HG03060 (cell line): ENCODE data around the gene PAPLN.
"Not testable (repeated sequence)": the region's sequence is repeated elsewhere in the genome, so short reads cannot be mapped to it uniquely, and the experiment has no call there.

ENCODE experiments used
- ATAC-seq: cut with Tn5 transposase; IDR thresholded peaks from one replicate; pipeline ENCODE4 v1.9.1; 2021; ENCODE audit warnings: low read depth, moderate number of reproducible peaks; ENCODE audit not compliant: unreplicated experiment

PAPLN gene

DNA sequence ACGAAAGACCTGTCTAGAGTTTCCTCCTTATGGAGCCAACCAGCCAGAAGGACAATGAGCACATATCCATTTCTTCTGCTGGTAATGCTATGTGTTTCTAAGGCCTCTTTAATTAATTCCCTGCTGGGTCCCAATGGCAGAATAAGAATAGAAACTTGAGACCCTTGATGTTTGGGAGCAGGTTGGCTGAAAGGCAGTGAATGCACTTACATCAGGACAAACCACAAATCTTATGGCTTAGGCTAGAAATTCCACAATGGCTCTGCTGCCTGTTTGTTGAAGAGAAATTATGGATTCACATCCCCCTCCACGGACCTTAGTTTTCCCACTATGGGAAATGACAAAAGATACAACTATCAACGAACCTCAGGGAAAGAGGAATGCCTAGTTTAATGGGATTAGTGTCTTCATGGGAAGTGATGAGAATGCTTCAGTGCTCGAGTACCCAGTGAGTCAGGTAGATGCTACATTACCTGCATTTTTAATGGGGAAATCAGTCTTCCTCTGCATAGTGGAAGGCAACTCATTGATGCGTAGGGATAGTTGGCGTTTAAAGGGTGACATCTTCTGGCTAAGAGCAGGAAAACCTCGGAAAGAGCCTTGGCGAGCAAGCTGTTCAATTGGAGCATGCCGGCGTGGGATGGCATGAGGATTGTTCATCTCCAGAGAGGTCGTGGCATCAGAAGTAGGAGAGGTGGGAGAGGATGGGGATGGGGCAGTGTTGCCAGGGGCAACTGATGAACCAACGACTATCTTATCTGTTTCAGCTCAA, 46.5 kb downstream of the PAPLN start:
- no peak for ATAC-seq

DNA sequence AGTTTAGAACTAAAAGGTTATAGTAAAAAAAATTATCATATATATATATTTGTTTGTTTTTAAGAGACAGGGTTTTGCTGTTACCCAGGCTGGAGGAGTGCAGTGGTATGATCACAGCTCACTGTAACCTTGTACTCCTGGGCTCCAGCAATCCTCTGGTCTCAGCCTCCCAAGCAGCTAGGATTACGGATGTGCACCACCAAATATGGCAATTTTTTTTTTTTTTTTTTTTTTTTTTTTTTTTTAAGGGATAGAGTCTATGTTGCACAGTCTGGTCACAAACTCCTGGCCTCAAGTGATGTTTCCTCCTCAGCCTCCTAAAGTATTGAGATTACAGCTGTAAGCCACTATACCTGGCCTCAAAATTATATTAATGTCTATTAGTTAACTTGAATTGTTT, 48.7 kb downstream of the PAPLN start:
- no peak for ATAC-seq

GRCh38 chr14:73286598-73286997, 49.3 kb downstream of the PAPLN start:
- no peak for ATAC-seq

DNA sequence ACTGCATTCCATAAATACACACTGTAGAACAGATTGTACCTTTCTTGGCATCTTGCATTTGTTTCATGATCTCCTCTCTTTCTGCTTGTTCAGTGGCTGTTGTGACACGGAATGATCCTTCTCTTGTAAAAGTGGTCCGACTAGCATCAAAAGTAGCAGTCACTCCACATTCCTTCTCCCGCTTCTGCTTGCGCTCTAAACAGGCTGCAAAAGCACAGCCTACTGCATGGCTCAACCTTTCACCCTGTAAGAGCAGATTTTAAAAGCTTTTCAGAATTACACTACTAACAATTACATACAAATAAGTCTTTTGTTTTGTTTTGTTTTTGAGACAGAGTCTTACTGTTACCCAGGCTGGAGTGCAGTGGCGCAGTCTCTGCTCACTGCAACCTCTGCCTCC, 49.8 kb downstream of the PAPLN start:
- ATAC-seq = no peak

DNA sequence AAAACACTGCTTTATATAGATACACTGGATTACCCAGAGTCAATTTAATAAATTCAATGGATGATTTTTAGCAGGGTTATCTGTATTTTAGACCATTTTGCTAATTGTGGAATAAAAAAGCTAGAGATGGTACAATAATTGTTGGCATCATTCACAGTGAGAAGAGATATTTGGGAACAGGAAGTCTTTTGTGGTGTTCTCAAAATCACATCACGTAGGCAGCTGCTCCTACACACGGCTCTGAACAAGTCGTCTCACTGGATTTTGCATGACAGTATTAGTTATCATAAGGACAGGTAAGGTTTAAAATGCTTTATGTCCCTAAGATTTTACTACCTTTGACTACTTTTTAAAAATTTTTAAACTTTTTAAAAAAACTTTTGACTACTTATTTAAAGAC, 52.0 kb downstream of the PAPLN start:
- ATAC-seq = no peak

- ATAC-seq = no peak
Observed at GRCh38 chr14:73289729-73290128, 52.4 kb downstream of the PAPLN start.

DNA sequence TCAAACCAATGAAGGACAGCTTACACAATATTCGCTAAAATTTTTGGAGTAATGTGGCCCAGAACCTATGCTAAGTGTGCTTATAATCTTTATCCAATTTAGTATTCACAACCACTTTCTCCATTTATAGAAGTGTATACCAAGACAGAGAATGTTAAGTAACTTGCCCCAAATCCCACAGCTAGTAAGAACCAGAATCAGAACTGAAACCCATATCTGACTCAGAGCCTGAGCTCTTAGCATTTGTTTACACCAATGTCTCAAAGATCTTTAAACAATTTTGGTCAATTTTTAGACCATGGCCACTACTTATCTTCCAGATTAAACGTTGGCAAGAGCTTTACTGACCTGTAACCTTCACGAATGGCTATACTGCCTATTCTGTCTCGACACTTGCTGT, 53.0 kb downstream of the PAPLN start:
- ATAC-seq = peak; percentile 56

DNA sequence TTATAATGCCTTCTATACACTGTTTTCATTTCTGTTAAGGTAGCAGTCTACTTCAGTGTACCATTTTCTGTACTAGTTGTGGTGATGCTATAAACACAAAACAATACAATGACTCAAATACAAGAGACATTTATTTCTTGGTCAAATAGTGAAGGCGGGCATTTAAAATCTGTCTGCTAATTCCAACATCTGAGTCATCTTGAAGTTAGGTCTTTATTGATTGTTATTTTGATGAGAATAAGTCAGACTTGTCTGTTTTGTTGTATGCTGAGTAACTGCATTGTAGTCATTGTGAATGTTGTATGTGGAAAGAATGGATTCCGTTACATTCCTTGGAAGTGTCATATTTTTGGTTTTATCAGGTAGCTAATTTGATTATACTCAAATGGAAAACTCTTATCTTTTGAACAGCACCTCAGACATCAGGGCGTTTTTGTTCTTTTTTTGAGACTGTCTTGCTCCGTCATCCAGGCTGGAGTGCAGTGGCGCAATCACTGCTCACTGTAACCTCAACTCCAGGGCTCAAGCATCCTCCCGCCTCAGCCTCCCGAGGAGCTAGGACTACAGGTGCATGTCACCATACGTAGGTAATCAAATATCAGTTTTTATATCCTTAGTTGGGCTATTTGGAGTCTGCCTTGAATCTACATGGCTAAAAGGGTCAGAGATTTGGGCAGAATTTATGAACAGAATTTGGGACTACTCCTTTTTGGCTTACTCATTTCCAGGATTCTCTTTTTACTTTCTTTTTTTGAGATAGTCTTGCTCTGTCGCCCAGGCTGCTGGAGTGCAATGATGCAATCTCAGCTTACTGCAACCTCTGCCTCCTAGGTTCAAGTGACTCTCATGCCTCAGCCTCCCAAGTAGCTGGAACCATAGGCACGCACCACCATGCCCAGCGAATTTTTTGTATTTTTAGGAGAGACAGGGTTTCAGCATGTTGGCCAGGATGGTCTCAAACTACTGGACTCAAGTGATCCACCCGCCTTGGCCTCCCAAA, 56.8 kb downstream of the PAPLN start:
- no peak for ATAC-seq

GRCh38 chr14:73295198-73295796, 58.0 kb downstream of the PAPLN start:
- ATAC-seq = no peak

DNA sequence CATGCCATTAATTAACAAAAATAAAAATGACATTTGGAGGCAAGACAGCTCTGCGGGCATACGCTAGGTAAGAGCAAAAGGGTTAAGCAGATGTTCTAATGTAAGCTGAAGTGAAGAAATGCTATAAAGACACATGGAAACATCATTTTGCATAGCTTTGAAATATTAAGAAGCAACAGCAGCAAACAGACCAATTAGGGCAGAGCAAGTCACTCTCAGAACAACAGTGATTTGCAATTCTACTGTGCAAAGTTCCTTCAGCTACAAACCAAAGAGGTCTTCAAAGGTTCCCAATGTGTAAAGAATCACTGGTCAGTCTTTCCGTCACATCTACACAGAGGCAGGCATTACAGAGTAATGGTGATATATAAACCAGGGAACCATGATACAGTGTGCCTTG, 68.2 kb downstream of the PAPLN start:
- no peak for ATAC-seq

DNA sequence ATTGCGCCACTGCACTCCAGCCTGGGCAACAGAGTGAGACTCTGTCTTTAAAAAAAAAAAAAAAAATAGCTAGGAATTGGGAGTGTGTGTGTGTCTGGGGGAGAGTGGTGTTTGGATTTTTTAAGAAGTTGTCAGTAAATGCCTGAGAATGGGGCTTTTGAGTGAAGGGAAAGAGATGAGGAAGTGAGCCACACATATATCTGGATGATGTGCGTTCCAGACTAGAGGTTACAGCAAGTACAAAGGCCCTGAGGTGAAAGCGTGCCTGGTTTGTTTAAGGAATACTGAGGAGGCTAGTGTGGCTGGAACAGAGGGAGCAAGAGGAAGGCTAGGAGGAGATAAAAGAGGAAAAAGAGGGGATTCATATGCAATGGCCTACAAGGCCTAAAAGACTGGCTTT, 70.0 kb downstream of the PAPLN start:
- ATAC-seq = no peak

DNA sequence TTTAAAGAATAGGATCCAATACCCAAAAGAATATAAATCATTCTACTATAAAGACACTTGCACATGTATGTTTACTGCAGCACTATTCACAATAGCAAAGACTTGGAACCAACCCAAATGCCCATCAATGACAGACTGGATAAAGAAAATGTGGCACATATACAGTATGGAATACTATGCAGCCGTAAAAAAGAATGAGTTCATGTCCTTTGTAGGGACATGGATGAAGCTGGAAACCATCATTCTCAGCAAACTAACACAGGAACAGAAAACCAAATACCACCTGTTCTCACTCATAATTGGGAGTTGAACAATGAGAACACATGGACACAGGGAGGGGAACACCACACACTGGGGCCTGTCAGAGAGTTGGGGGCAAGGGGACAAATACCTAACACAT, 71.9 kb downstream of the PAPLN start:
- not testable (repeated sequence) for ATAC-seq

DNA sequence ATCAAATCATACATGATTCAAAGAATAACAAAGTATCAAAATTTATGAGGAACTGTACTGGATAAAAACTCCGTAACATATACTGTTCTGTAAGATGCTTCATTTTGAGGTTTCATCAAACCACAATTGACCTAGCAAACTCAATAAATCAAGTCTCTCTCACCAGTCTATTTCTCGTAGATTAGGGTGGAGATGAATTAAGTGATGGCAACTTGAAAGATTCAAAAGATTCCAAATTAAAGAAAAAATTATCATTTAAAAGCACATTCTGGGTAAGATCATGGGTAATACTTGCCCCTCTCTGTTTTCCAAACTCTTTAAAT, 74.4 kb downstream of the PAPLN start:
- ATAC-seq = no peak

DNA sequence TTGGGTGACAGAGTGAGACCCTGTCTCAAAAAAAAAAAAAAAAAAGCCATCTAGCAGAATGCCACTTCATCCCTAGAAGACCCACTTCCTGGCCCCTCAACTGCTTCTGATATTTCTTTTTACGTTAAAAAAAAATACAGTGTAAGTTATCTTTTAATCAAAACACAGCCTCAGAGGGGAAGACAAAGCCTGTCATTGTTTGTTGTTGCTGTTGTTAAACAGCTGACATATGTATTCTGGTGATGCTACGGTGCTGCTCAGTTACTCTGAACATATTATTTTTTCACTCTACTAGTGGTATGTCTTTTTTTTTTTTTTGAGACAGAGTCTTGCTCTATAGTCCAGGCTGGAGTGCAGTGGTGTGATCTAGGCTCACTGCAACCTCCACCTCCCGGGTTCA, 75.4 kb downstream of the PAPLN start:
- no peak for ATAC-seq

- no peak for ATAC-seq
Observed at GRCh38 chr14:73313151-73313550, 75.8 kb downstream of the PAPLN start.

DNA sequence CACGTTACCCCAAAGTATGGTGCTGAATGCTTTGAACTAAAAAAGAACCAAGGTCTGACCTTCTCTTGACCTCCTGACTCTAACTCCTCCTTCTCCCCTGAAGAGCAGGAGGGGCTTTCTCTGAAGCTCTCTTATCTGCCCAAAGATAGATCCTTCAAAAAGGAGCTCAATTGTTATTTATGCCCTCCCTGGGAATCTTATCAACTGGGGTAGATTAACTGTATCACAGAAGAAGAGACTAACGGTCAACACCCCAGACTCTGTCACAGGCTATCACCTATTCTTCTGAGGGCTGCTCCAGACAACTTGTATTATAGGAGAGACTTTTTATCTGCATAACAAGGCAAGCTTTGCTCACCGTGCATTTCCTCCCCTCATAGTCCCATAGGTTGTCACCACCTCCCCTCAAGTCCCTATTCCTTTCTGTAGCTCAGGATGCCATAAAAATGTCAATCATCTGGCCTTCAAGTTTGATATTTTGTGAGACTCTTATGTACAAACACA, 86.6 kb downstream of the PAPLN start:
- ATAC-seq = no peak
